Subcutaneous adipose tissue (tissue), 4 donors: ENCODE measurements around the gene ZNF345. TPM values are rescaled to one million over a fixed set of nuclear protein-coding genes. Genes with fewer than 3 reads are reported as not detected.

Experiments used
- CTCF ChIP-seq: fragments of 450-650 bp; IDR thresholded peaks from one replicate; pipeline ENCODE4 v1.5.1; 2016; ENCODE audit warnings: low read depth, mild to moderate bottlenecking, control low read depth, antibody characterized with exemption, moderate library complexity
- total RNA-seq, 4 donors: library from RNA; depleted of rRNA; stranded (reverse); fragments of >200 nt; gene quantifications; one replicate each; pipeline ENCODE4 v1.1.0, GENCODE V29; 2016

The ZNF345 gene
- total RNA-seq, 4 donors from 2014 or later, result 3.6 to 8.1 (median 6.1) TPM

- TF ChIP-seq CTCF, result no peak
Observed at GRCh38 chr19:36837906-36838783, 12.5 kb upstream of the ZNF345 start, which contains the start of gene ZNF790. ZNF790 (minus strand) TSS chr19:36838387; CDS start chr19:36825619, 12,768 bp downstream.

- TF ChIP-seq CTCF, result no peak
Observed at GRCh38 chr19:36838784-36839324, 11.8 kb upstream of the ZNF345 start.

GRCh38 chr19:36847968-36848367 is 2.7 kb upstream of the ZNF345 start:
- no peak for TF ChIP-seq CTCF

GRCh38 chr19:36849701-36850558 is 746 bp upstream of the ZNF345 start:
- TF ChIP-seq CTCF, result no peak

- no peak for TF ChIP-seq CTCF
Observed at GRCh38 chr19:36851898-36852297, 1.2 kb downstream of the ZNF345 start.

GRCh38 chr19:36876993-36877938 is 26.6 kb downstream of the ZNF345 start:
- TF ChIP-seq CTCF, result no peak
